Peyer's patch (tissue), 4 donors: ENCODE measurements around the gene OR9A4.

ENCODE experiments used
- CTCF ChIP-seq, 6 experiments: fragments of 450-650 bp in 4 of 6; fragments of 200-600 bp in 2 of 6; sonication (generic) in 1 of 6; IDR thresholded peaks; one replicate each; pipeline ENCODE4 v1.5.1; 2017 to 2019; ENCODE audit warnings: antibody characterized with exemption in 6 of 6, mild to moderate bottlenecking in 3 of 6, moderate library complexity in 1 of 6
- POLR2A ChIP-seq, 2 donors: fragments of 450-650 bp; IDR thresholded peaks; one replicate each; pipeline ENCODE4 v1.5.1; 2017; ENCODE audit warnings: antibody characterized with exemption in 2 of 2, mild to moderate bottlenecking in 2 of 2, moderate library complexity in 2 of 2

GRCh38 chr7:141941075-141941474 is 24.9 kb downstream of the OR9A4 start:
- no peak for TF ChIP-seq CTCF (IDR thresholded peaks at IDR 0.05)
- no peak for TF ChIP-seq POLR2A (IDR thresholded peaks at IDR 0.05)
